Ovary (tissue), 9 donors: Measurements from ENCODE around the gene MAD1L1. TPM values are rescaled to one million over a fixed set of nuclear protein-coding genes. Genes with fewer than 3 reads are reported as not detected.

Source experiments
- DNase-seq, 5 donors: peaks; one replicate each; pipeline ENCODE4 v3.0.0-alpha.2; 2019 to 2020
- H3K27ac ChIP-seq, 2 donors: fragments of 200-600 bp; one replicate each; pipeline versions ENCODE4 v1.5.1 to v1.8.0; 2019 to 2022
- H3K27me3 ChIP-seq: fragments of 200-600 bp; one replicate; pipeline ENCODE4 v1.8.0; 2022
- H3K36me3 ChIP-seq: fragments of 200-600 bp; sonication (generic); one replicate; pipeline ENCODE4 v1.5.1; 2019
- H3K4me1 ChIP-seq: one replicate; pipeline ENCODE4 v1.8.1; 2013; ENCODE audit warnings: mild to moderate bottlenecking, moderate library complexity; ENCODE audit not compliant: insufficient read depth
- H3K4me3 ChIP-seq: fragments of 200-600 bp; sonication (generic); one replicate; pipeline ENCODE4 v1.5.1; 2017
- H3K9me3 ChIP-seq, 2 donors: fragments of 200-600 bp in 1 of 2; sonication (generic) in 1 of 2; one replicate each; pipeline versions ENCODE4 v1.5.1 to v1.8.1; 2013 to 2019; ENCODE audit warnings: mild to moderate bottlenecking in 1 of 2, moderate library complexity in 1 of 2
- CTCF ChIP-seq, 3 donors: fragments of 450-650 bp in 2 of 3; fragments of 200-600 bp in 1 of 3; IDR thresholded peaks; one replicate each; pipeline versions ENCODE4 v1.5.1 to v1.8.0; 2016 to 2022; ENCODE audit warnings: antibody characterized with exemption in 3 of 3, mild to moderate bottlenecking in 1 of 3
- EP300 ChIP-seq: sonication (generic); formaldehyde crosslinking; IDR thresholded peaks from one replicate; pipeline ENCODE4 v1.6.1; 2017; ENCODE audit warnings: antibody characterized with exemption
- POLR2A ChIP-seq: fragments of 450-650 bp; IDR thresholded peaks from one replicate; pipeline ENCODE4 v1.6.1; 2017; ENCODE audit warnings: antibody characterized with exemption, mild to moderate bottlenecking, moderate library complexity
- WGBS, 3 donors: extraction: QIAGEN DNeasy Blood & Tissue Kit in 1 of 3; methylation state at CpG; one replicate each; pipeline versions ENCODE4 v1.1.5 to v1.1.7; 2013 to 2017; 5-methylcytosine and 5-hydroxymethylcytosine counted together
- intact Hi-C, 4 donors: fragments of 100-400 bp; cut with DNase I; formaldehyde crosslinking; loops; one replicate each; pipeline versions ENCODE4 v1.11.0 to v1.15.1; 2022 to 2023
- polyA plus RNA-seq, 2 donors: library from polyadenylated mRNA; stranded (reverse); fragments of 200-250 nt in 1 of 2; fragments of 350-450 nt in 1 of 2; fragmentation: Illumina TruSeq in 1 of 2; extraction: RNeasy Lipid Tissue Mini Kit (QIAGEN cat#74804) in 1 of 2; gene quantifications; one replicate each; pipeline ENCODE4 v1.2.3, GENCODE V29; 2013 to 2014
- total RNA-seq, 7 donors: library from RNA; depleted of rRNA in 2 of 7; stranded (reverse); fragments of >200 nt in 2 of 7; fragmentation: NEBNext Ultra II Directional in 3 of 7; extraction: Animal tissue kit (Norgen Biotek cat#: 25700) in 3 of 7; gene quantifications; one replicate each; pipeline versions ENCODE4 v1.1.0 to v1.2.4, GENCODE V29; 2016 to 2023
- donor health status: DM: no; HTN: no; CAD: no; lungs with moderate emphysema.
- donor health status: DM: no; HTN: no; CAD: no.
- donor health status: Bipolar disorder and iron deficiency.
- donor health status: DM: yes; HTN: yes; CAD: no.
- donor health status: DM: no; HTN: no; CAD: no.
- donor health status: DM: yes; HTN: yes; CAD: no.

Gene MAD1L1
- total and polyA plus RNA-seq, 9 donors: 5.9 to 36.6 (median 22.8) TPM

- Histone ChIP-seq H3K9me3 (no peaks in the 10 kb centered on the region), H3K27ac (no peak overlapping the region), H3K4me1 (no peaks in the 10 kb centered on the region), H3K4me3 (no peak overlapping the region), H3K27me3 (no peaks in the 10 kb centered on the region), H3K36me3 (no peaks in the 10 kb centered on the region)
- intact Hi-C loops: no loop called here
- WGBS, 3 donors: 91 to 94% (median 94%) methylated on average over 12 of the region's 12 CpGs
- TF ChIP-seq EP300: no peak
- no peak for TF ChIP-seq CTCF (IDR thresholded peaks at IDR 0.05)
- TF ChIP-seq POLR2A: no peak
- no peak for DNase-seq
Measured at GRCh38 chr7:1925349-1925748, 307.4 kb downstream of the MAD1L1 start.

- Histone ChIP-seq H3K27ac (no peak overlapping the region), H3K9me3 (no peaks in the 10 kb centered on the region), H3K4me1 (no peaks in the 10 kb centered on the region), H3K27me3 (no peaks in the 10 kb centered on the region), H3K36me3 (no peaks in the 10 kb centered on the region), H3K4me3 (no peak overlapping the region)
- DNase-seq: no peak
- 85 to 92% (median 90%) methylated on average over 10 of the region's 10 CpGs for WGBS, 3 donors
- intact Hi-C loops: no loop called here
- no peak for TF ChIP-seq EP300
- no peak for TF ChIP-seq POLR2A
Measured at GRCh38 chr7:1924258-1924817, 308.4 kb downstream of the MAD1L1 start.

GRCh38 chr7:1923409-1924257 is 309.1 kb downstream of the MAD1L1 start:
- WGBS, 3 donors: 96 to 97% (median 96%) methylated on average over 30 of the region's 30 CpGs
- H3K4me1 ChIP-seq: no peaks in the 10 kb centered on the region
- H3K9me3 ChIP-seq: no peaks in the 10 kb centered on the region
- H3K4me3 ChIP-seq: no peak overlapping the region
- TF ChIP-seq EP300 (no peak), CTCF (IDR thresholded peaks at IDR 0.05) (no peak), POLR2A (no peak)
- H3K36me3 ChIP-seq: no peaks in the 10 kb centered on the region
- DNase-seq: no peak
- H3K27ac ChIP-seq: no peak overlapping the region
- no peaks in the 10 kb centered on the region for H3K27me3 ChIP-seq
- intact Hi-C loops: no loop called here

GRCh38 chr7:1922870-1923236 is 309.9 kb downstream of the MAD1L1 start:
- intact Hi-C loops: no loop called here
- TF ChIP-seq POLR2A: no peak
- TF ChIP-seq CTCF (IDR thresholded peaks at IDR 0.05): no peak
- TF ChIP-seq EP300: no peak
- no peaks in the 10 kb centered on the region for H3K27me3 ChIP-seq
- no peaks in the 10 kb centered on the region for H3K36me3 ChIP-seq
- H3K4me3 ChIP-seq: no peak overlapping the region
- WGBS, 3 donors: 95 to 97% (median 95%) methylated on average over 7 of the region's 7 CpGs
- no peaks in the 10 kb centered on the region for H3K9me3 ChIP-seq
- no peak overlapping the region for H3K27ac ChIP-seq
- DNase-seq: no peak
- no peaks in the 10 kb centered on the region for H3K4me1 ChIP-seq
